Activated CD8-positive, alpha-beta memory T cell treated with anti-CD3 and anti-CD28 coated beads for 48 hours (primary cell): ENCODE results near the gene LIF.
"Not testable (repeated sequence)": the region's sequence is repeated elsewhere in the genome, so short reads cannot be mapped to it uniquely, and the experiment has no call there.

ENCODE experiments used
- DNase-seq, 3 experiments: peaks; one replicate each; pipeline ENCODE4 v3.0.0-alpha.2; 2020; ENCODE audit warnings: low read depth in 2 of 3, low spot score in 2 of 3

LIF gene

GRCh38 chr22:30212363-30212995, 34.1 kb downstream of the LIF start:
- DNase-seq: no peak

GRCh38 chr22:30211124-30211820, 35.3 kb downstream of the LIF start:
- no peak for DNase-seq

- no peak for DNase-seq
Observed at GRCh38 chr22:30210235-30210909, 36.2 kb downstream of the LIF start.

DNA sequence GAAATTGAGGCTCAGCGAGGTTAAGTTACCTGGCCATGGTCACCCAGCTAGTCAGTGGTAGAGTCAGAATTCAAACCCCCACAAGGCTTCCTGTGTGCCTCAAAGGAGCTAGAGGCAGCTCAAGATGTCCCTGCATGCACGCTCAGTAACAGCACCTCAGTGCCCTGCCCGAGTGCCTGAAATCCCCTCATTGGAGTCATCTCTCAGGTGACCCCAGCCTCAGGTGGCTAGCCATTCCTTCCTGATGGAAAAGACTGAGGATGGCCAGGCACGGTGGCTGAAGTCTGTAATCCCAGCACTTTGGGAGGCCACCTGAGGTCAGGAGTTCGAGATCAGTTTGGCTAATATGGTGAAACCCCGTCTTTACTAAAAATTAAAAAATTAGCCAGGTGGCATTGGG, 36.9 kb downstream of the LIF start:
- DNase-seq: no peak

DNA sequence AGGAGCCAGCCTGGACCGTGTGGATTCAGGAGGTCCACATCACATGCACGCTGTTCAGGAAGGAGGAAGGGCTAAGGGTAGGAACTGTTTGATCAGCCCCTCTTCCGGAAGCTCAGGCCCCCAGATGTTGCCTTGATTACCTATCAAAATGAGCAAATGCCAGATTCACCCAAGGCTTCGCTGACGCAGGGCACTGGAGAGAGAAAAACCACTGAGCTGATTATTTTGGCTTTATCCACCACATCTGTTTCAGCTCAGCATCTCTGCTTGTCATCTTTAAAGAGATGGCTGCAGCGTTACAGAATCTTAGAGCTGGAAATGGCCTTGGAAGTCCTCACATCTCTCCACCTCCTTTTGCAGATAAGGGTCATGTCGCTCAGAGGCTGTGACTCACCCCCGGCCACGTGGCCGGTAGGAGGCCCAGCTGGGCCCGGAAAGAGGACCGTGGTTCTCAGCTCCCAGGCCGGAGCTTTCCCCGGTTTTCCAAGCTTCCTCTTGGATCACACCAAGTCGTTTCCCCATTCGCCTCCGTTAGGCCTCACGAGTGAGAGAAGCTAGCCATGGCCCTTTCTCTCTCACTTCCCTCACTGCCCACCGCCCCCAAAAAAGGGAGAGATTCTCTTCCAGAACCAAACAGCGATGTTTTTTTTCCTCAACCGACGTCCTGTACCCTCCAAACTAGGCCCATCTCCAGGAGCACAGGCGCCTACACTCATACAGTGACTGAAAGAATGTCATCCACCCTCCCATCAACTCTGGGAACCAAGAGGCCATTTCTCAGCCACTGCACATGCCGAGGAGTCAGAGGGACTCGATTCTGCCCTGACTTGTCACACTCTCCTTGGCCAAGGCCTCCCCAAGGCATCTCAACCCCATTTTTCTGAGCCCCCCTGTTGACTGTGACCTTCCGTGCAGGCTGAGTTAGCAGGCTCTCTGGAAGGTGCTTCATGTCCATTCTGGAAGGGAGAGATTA, 37.6 kb downstream of the LIF start:
- no peak for DNase-seq

- DNase-seq: no peak
Observed at GRCh38 chr22:30206944-30207343, 39.6 kb downstream of the LIF start.

- no peak for DNase-seq
Observed at GRCh38 chr22:30205281-30206115, 41.1 kb downstream of the LIF start.

DNA sequence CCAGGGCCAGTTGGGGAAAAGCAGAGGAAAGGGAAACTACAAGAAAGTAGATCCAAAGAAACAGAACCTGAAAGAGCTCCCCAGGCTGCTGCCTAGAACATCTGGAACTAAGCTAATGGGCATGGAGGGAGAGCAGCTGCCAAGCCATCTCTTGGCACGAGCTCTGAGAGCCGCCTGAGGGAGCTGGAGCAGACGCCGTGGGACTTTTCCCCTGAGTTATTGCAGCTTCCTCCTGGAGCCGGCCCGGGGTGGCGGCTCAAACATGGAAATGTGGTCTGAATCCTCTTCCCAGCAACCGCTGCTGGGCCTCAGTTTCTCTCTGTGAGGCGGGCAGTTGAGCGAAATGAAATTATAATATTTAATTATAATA, 41.8 kb downstream of the LIF start:
- DNase-seq: no peak

DNA sequence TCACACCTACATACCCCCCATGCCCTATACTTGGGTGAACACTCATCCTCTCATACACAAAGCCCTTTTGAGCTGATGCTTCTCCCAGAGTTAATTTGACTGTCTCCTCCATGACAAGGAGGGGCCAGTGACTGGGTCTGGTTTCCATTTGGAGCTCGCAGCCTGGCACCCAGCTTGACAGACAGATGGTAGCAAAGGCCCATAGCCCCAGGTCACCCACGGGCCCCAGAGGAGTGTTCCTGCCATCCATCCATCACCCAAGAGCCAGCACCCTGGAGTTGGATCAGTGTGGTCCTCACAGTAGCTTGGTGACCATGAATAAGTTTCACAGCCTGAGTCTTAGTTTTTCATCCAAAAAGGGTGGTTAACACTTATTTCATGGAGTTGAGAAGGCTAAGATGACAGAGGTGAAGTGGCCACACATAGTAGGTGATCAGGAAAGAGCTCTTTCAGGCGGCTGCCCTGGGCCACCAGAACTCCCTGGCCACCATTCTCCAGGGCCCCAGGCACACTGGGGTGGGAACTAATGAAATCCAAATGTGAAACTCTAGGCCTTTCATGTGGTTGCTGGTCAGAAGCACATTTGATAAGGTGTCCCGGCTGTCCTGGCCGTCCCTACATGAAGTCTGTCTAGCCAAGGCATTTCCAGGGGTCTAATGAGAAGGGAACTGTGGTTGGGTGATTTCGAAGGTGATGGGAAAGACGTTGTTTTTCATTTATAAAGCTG, 42.4 kb downstream of the LIF start:
- no peak for DNase-seq

- DNase-seq: no peak
Observed at GRCh38 chr22:30202531-30203006, 44.0 kb downstream of the LIF start.

DNA sequence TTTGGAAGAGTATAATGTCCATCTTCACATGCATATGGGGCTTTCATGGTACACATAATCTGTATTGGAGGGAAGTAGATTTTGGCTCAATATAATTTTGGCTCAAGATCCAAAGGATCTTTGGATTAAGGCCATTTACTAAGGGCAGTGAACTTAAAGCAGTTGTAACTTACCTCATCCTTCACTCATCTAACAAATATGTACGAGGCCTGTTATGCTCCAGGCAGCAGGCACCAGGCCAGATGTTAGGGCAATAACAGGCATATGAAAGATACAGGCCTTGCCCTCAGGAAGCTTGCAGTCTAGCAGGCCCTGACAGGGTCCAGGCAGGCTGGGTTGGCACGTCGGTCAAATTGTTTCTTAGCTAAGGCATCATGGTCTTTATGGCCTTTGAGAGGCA, 44.6 kb downstream of the LIF start:
- DNase-seq: no peak

- not testable (repeated sequence) for DNase-seq
Observed at GRCh38 chr22:30200905-30201304, 45.7 kb downstream of the LIF start.

- DNase-seq: no peak
Observed at GRCh38 chr22:30198921-30199320, 47.6 kb downstream of the LIF start.

GRCh38 chr22:30198152-30198825, 48.3 kb downstream of the LIF start:
- DNase-seq: no peak

DNA sequence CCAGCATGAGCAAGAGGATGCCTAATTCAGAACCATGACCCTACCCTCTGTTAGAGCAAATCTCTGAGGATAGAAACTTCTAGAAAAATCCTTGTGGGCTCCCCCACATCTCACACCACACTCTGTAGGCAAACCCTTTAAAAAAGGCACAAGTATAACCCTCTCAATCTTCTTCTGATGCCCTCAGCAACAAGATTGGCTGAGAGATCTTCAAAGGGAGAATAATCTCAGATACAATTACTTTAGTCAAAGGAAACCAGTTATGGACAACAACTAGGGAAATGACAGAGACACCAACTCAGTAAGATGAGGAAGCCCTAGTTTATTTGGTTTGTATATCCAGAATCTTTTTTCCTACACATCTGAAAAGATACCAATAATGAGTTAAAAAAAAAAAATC, 49.2 kb downstream of the LIF start:
- DNase-seq: no peak

- DNase-seq: no peak
Observed at GRCh38 chr22:30196880-30197336, 49.7 kb downstream of the LIF start.

GRCh38 chr22:30196141-30196879, 50.2 kb downstream of the LIF start:
- DNase-seq: peak in 1 of 3 experiments; percentile 41
